ENCODE results near the gene NUDCD3. TPM values are rescaled to one million over a fixed set of nuclear protein-coding genes. Genes with fewer than 3 reads are reported as not detected.
"Not testable (repeated sequence)": the region's sequence is repeated elsewhere in the genome, so short reads cannot be mapped to it uniquely, and the experiment has no call there.

NUDCD3 gene
- total RNA-seq, 1 donor from 2014 or later = 86.8 TPM

GRCh38 chr7:44511863-44512468 is 21.5 kb upstream of the NUDCD3 start:
- Mint-ChIP-seq H3K9me3 (ENCODE audit: unreplicated experiment) (peaks cover 7% of the 10 kb centered on the region), H3K27me3 (ENCODE audit: low read depth, unreplicated experiment) (peaks cover 2% of the 10 kb centered on the region), H3K36me3 (ENCODE audit: low read depth, unreplicated experiment) (no peaks in the 10 kb centered on the region), H3K4me3 (ENCODE audit: unreplicated experiment) (no peak overlapping the region), H3K4me1 (ENCODE audit: low read depth, unreplicated experiment) (no peaks in the 10 kb centered on the region), H3K27ac (ENCODE audit: unreplicated experiment) (no peak overlapping the region)
- no peaks in the 10 kb centered on the region for H3K36me3 ChIP-seq (ENCODE audit: insufficient read depth, low read length)
- no peak for TF ChIP-seq EZH2 (IDR thresholded peaks at IDR 0.05; ENCODE audit: insufficient read depth, low read length)
- TF ChIP-seq CTCF (IDR thresholded peaks at IDR 0.05; ENCODE audit: insufficient read depth, low read depth, low read length) = no peak
- no peak overlapping the region for H2AFZ ChIP-seq (ENCODE audit: low read depth, low read length)
- no peak overlapping the region for H3K4me2 ChIP-seq (ENCODE audit: low read length)
- FAIRE-seq (no peak), DNase-seq (ENCODE audit: low read depth) (no peak)
- H3K27me3 ChIP-seq (ENCODE audit: insufficient read depth, low read length) = peaks cover 5% of the 10 kb centered on the region
- no peaks in the 10 kb centered on the region for H3K79me2 ChIP-seq (ENCODE audit: insufficient read depth, low read length)
- no peak overlapping the region for H3K9ac ChIP-seq (ENCODE audit: low read length)
- H4K20me1 ChIP-seq (ENCODE audit: insufficient read depth, low read length) = no peaks in the 10 kb centered on the region
- no peaks in the 10 kb centered on the region for H3K4me1 ChIP-seq (ENCODE audit: insufficient read depth, low read length)
- H3K4me3 ChIP-seq (ENCODE audit: insufficient read depth, low read depth, low read length) = no peak overlapping the region
- H3K27ac ChIP-seq (ENCODE audit: low read depth, low read length) = no peak overlapping the region
- H3K9me3 ChIP-seq (ENCODE audit: insufficient read depth, low read depth, low read length) = no peaks in the 10 kb centered on the region

GRCh38 chr7:44511236-44511635 is 20.8 kb upstream of the NUDCD3 start:
- Mint-ChIP-seq H3K27ac (ENCODE audit: unreplicated experiment) (no peak overlapping the region), H3K36me3 (ENCODE audit: low read depth, unreplicated experiment) (no peaks in the 10 kb centered on the region), H3K4me1 (ENCODE audit: low read depth, unreplicated experiment) (no peaks in the 10 kb centered on the region), H3K9me3 (ENCODE audit: unreplicated experiment) (peaks cover 10% of the 10 kb centered on the region), H3K4me3 (ENCODE audit: unreplicated experiment) (no peak overlapping the region), H3K27me3 (ENCODE audit: low read depth, unreplicated experiment) (peaks cover 5% of the 10 kb centered on the region)
- no peaks in the 10 kb centered on the region for H4K20me1 ChIP-seq (ENCODE audit: insufficient read depth, low read length)
- H3K9me3 ChIP-seq (ENCODE audit: insufficient read depth, low read depth, low read length) = no peaks in the 10 kb centered on the region
- no peak for DNase-seq (ENCODE audit: low read depth)
- peaks cover 5% of the 10 kb centered on the region for H3K27me3 ChIP-seq (ENCODE audit: insufficient read depth, low read length)
- no peak overlapping the region for H2AFZ ChIP-seq (ENCODE audit: low read depth, low read length)
- H3K4me2 ChIP-seq (ENCODE audit: low read length) = no peak overlapping the region
- no peak overlapping the region for H3K27ac ChIP-seq (ENCODE audit: low read depth, low read length)
- H3K9ac ChIP-seq (ENCODE audit: low read length) = no peak overlapping the region
- H3K79me2 ChIP-seq (ENCODE audit: insufficient read depth, low read length) = no peaks in the 10 kb centered on the region
- H3K4me3 ChIP-seq (ENCODE audit: insufficient read depth, low read depth, low read length) = no peak overlapping the region
- FAIRE-seq = no peak
- no peak for TF ChIP-seq EZH2 (IDR thresholded peaks at IDR 0.05; ENCODE audit: insufficient read depth, low read length)
- no peak for TF ChIP-seq CTCF (IDR thresholded peaks at IDR 0.05; ENCODE audit: insufficient read depth, low read depth, low read length)
- no peaks in the 10 kb centered on the region for H3K36me3 ChIP-seq (ENCODE audit: insufficient read depth, low read length)
- no peaks in the 10 kb centered on the region for H3K4me1 ChIP-seq (ENCODE audit: insufficient read depth, low read length)

- Histone ChIP-seq H3K9ac (ENCODE audit: low read length) (no peak overlapping the region), H3K36me3 (ENCODE audit: insufficient read depth, low read length) (no peaks in the 10 kb centered on the region), H3K4me1 (ENCODE audit: insufficient read depth, low read length) (no peaks in the 10 kb centered on the region), H3K27ac (ENCODE audit: low read depth, low read length) (no peak overlapping the region), H3K4me3 (ENCODE audit: insufficient read depth, low read depth, low read length) (no peak overlapping the region), H4K20me1 (ENCODE audit: insufficient read depth, low read length) (no peaks in the 10 kb centered on the region), H3K4me2 (ENCODE audit: low read length) (no peak overlapping the region), H3K9me3 (ENCODE audit: insufficient read depth, low read depth, low read length) (no peaks in the 10 kb centered on the region), H2AFZ (ENCODE audit: low read depth, low read length) (no peak overlapping the region), H3K27me3 (ENCODE audit: insufficient read depth, low read length) (peaks cover 5% of the 10 kb centered on the region), H3K79me2 (ENCODE audit: insufficient read depth, low read length) (no peaks in the 10 kb centered on the region)
- TF ChIP-seq EZH2 (IDR thresholded peaks at IDR 0.05; ENCODE audit: insufficient read depth, low read length) = no peak
- no peak for TF ChIP-seq CTCF (IDR thresholded peaks at IDR 0.05; ENCODE audit: insufficient read depth, low read depth, low read length)
- peaks cover 11% of the 10 kb centered on the region for H3K9me3 Mint-ChIP-seq (ENCODE audit: unreplicated experiment)
- no peaks in the 10 kb centered on the region for H3K36me3 Mint-ChIP-seq (ENCODE audit: low read depth, unreplicated experiment)
- FAIRE-seq (no peak), DNase-seq (ENCODE audit: low read depth) (no peak)
- H3K4me3 Mint-ChIP-seq (ENCODE audit: unreplicated experiment) = no peak overlapping the region
- H3K27me3 Mint-ChIP-seq (ENCODE audit: low read depth, unreplicated experiment) = peaks cover 11% of the 10 kb centered on the region
- H3K4me1 Mint-ChIP-seq (ENCODE audit: low read depth, unreplicated experiment) = no peaks in the 10 kb centered on the region
- H3K27ac Mint-ChIP-seq (ENCODE audit: unreplicated experiment) = no peak overlapping the region
Observed at GRCh38 chr7:44508328-44509030, 18.0 kb upstream of the NUDCD3 start.

- not testable (repeated sequence) for H3K4me3 ChIP-seq (ENCODE audit: insufficient read depth, low read depth, low read length); FAIRE-seq; H2AFZ ChIP-seq (ENCODE audit: low read depth, low read length); H3K4me3 Mint-ChIP-seq (ENCODE audit: unreplicated experiment); H3K27ac ChIP-seq (ENCODE audit: low read depth, low read length); DNase-seq (ENCODE audit: low read depth); H3K36me3 Mint-ChIP-seq (ENCODE audit: low read depth, unreplicated experiment); H3K36me3 ChIP-seq (ENCODE audit: insufficient read depth, low read length); H3K4me2 ChIP-seq (ENCODE audit: low read length); H3K4me1 Mint-ChIP-seq (ENCODE audit: low read depth, unreplicated experiment); H3K9ac ChIP-seq (ENCODE audit: low read length); H3K27me3 ChIP-seq (ENCODE audit: insufficient read depth, low read length); H4K20me1 ChIP-seq (ENCODE audit: insufficient read depth, low read length); H3K4me1 ChIP-seq (ENCODE audit: insufficient read depth, low read length); H3K9me3 ChIP-seq (ENCODE audit: insufficient read depth, low read depth, low read length); H3K27ac Mint-ChIP-seq (ENCODE audit: unreplicated experiment); H3K79me2 ChIP-seq (ENCODE audit: insufficient read depth, low read length)
- H3K27me3 Mint-ChIP-seq (ENCODE audit: low read depth, unreplicated experiment) = peaks cover 21% of the 10 kb centered on the region
- peaks cover 11% of the 10 kb centered on the region for H3K9me3 Mint-ChIP-seq (ENCODE audit: unreplicated experiment)
Observed at GRCh38 chr7:44506592-44507288, 16.3 kb upstream of the NUDCD3 start.
